K562 (cell line): ENCODE measurements around the gene RER1.

Source experiments
- LARP7 ChIP-seq: fragments of 450-650 bp; IDR thresholded peaks from 2 replicates; pipeline ENCODE4 v1.6.1; 2016
- MCM2 ChIP-seq: fragments of 450-650 bp; IDR thresholded peaks from 2 replicates; pipeline ENCODE4 v1.6.1; 2017; ENCODE audit warnings: low read depth, mild to moderate bottlenecking
- PHB2 ChIP-seq: fragments of 450-650 bp; IDR thresholded peaks from 2 replicates; pipeline ENCODE4 v1.6.1; 2017; ENCODE audit warnings: low read depth
- TEAD4 ChIP-seq, 2 experiments: sonication (generic) in 1 of 2; formaldehyde crosslinking in 1 of 2; IDR thresholded peaks; 2 replicates each; pipeline versions ENCODE4 v1.6.1 to v1.8.0; 2012 to 2022; ENCODE audit warnings: borderline replicate concordance in 1 of 2, inconsistent platforms in 1 of 2, low read length in 1 of 2, mild to moderate bottlenecking in 1 of 2, missing genetic modification reagents in 1 of 2
- TF ChIP-seq, protein P1 (sequence below): fragments of 450-650 bp; IDR thresholded peaks from 2 replicates; pipeline ENCODE4 v1.7.0; 2016; ENCODE audit warnings: borderline replicate concordance

DNA sequence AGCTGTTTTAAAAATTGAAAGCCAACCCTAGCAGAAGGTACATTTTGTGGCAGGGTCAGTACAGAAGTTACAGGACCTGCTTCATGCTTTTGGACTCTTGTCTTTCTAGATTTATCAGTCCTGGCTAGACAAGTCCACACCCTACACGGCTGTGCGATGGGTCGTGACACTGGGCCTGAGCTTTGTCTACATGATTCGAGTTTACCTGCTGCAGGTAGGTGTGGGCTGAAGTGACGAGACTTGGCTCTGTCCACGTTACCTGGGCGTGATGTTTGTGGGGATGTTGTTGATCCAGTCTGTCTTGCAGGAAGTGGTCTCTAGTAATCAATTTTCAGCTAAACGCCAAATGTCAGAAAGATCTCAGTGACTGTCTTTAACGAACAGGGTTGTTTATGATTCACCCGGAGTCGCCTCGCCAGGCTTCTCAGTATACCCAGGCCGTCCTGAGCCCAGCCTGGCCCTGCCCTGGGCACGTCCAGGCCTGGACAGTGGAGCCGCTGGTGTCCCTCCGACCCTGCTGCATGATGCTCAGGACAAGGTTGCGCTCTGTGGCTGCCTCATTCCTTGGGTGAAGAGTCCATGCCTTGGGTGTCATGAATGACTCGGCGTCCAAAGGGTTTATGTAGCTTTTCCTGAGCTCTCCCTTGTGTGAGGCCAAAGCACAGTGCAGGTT lies 5.5 kb downstream of the RER1 start:
- TF ChIP-seq MCM2 (no peak), PHB2 (no peak), LARP7 (no peak), TEAD4 (IDR thresholded peaks at IDR 0.05; ENCODE audit: low read length) (no peak), TEAD4 (CRISPR knock-in tag; IDR thresholded peaks at IDR 0.05; ENCODE audit: borderline replicate concordance) (no peak)
- TF ChIP-seq, protein P1, sequence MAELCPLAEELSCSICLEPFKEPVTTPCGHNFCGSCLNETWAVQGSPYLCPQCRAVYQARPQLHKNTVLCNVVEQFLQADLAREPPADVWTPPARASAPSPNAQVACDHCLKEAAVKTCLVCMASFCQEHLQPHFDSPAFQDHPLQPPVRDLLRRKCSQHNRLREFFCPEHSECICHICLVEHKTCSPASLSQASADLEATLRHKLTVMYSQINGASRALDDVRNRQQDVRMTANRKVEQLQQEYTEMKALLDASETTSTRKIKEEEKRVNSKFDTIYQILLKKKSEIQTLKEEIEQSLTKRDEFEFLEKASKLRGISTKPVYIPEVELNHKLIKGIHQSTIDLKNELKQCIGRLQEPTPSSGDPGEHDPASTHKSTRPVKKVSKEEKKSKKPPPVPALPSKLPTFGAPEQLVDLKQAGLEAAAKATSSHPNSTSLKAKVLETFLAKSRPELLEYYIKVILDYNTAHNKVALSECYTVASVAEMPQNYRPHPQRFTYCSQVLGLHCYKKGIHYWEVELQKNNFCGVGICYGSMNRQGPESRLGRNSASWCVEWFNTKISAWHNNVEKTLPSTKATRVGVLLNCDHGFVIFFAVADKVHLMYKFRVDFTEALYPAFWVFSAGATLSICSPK = no peak
